ENCODE measurements around the gene ARL14EP. TPM values are rescaled to one million over a fixed set of nuclear protein-coding genes. Genes with fewer than 3 reads are reported as not detected.

Gene ARL14EP
- polyA plus RNA-seq, 1 donor from 2014 or later = 90.5 TPM

GRCh38 chr11:30346068-30346688 is 23.3 kb downstream of the ARL14EP start:
- H3K27ac Mint-ChIP-seq = peak overlapping the region in 2 of 3 donors; percentile 89 to 96
- H3K4me3 Mint-ChIP-seq = no peak overlapping the region
- H3K36me3 Mint-ChIP-seq = no peaks in the 10 kb centered on the region
- H3K27me3 Mint-ChIP-seq = no peaks in the 10 kb centered on the region
- H3K4me1 Mint-ChIP-seq = peaks cover 26 to 36% (median 30%) of the 10 kb centered on the region in 3 donors
- H3K9me3 Mint-ChIP-seq = peaks cover 0 to 7% (median 0%) of the 10 kb centered on the region in 3 donors

- Mint-ChIP-seq H3K36me3 (no peaks in the 10 kb centered on the region), H3K4me3 (no peak overlapping the region)
Observed at GRCh38 chr11:30348035-30348434, 25.1 kb downstream of the ARL14EP start.

GRCh38 chr11:30349885-30350284 is 27.0 kb downstream of the ARL14EP start:
- Mint-ChIP-seq H3K4me3 (no peak overlapping the region), H3K9me3 (no peaks in the 10 kb centered on the region), H3K4me1 (peaks cover 9 to 10% (median 9%) of the 10 kb centered on the region in 3 donors), H3K27ac (no peak overlapping the region), H3K36me3 (no peaks in the 10 kb centered on the region), H3K27me3 (peaks cover 6% of the 10 kb centered on the region)

More at GRCh38 chr11:30348035-30348434, 25.1 kb downstream of the ARL14EP start:
- Mint-ChIP-seq H3K9me3 (peaks cover 0 to under 1% (median 0%) of the 10 kb centered on the region in 3 donors), H3K27me3 (peaks cover 6% of the 10 kb centered on the region), H3K27ac (no peak overlapping the region), H3K4me1 (peaks cover 19 to 23% (median 22%) of the 10 kb centered on the region in 3 donors)

- peaks cover 1% of the 10 kb centered on the region for H3K36me3 Mint-ChIP-seq
- peaks cover 5 to 9% (median 9%) of the 10 kb centered on the region in 3 donors for H3K4me1 Mint-ChIP-seq
- no peaks in the 10 kb centered on the region for H3K9me3 Mint-ChIP-seq
Observed at GRCh38 chr11:30350384-30350783, 27.5 kb downstream of the ARL14EP start.

GRCh38 chr11:30351061-30351460 is 28.2 kb downstream of the ARL14EP start:
- H3K27ac Mint-ChIP-seq = no peak overlapping the region
- peaks cover 2 to 5% (median 3%) of the 10 kb centered on the region in 3 donors for H3K4me1 Mint-ChIP-seq
- no peak overlapping the region for H3K4me3 Mint-ChIP-seq
- peaks cover 6% of the 10 kb centered on the region for H3K27me3 Mint-ChIP-seq
- H3K9me3 Mint-ChIP-seq = no peaks in the 10 kb centered on the region
- H3K36me3 Mint-ChIP-seq = peaks cover 1% of the 10 kb centered on the region

More at GRCh38 chr11:30350384-30350783, 27.5 kb downstream of the ARL14EP start:
- peaks cover 6% of the 10 kb centered on the region for H3K27me3 Mint-ChIP-seq
- no peak overlapping the region for H3K4me3 Mint-ChIP-seq
- H3K27ac Mint-ChIP-seq = no peak overlapping the region

GRCh38 chr11:30356391-30356790 is 33.5 kb downstream of the ARL14EP start:
- Mint-ChIP-seq H3K4me1 (no peaks in the 10 kb centered on the region), H3K27ac (no peak overlapping the region), H3K9me3 (peaks cover 0 to 3% (median 0%) of the 10 kb centered on the region in 3 donors), H3K4me3 (no peak overlapping the region), H3K27me3 (peaks cover 8% of the 10 kb centered on the region), H3K36me3 (peaks cover 1% of the 10 kb centered on the region)

GRCh38 chr11:30357872-30358271 is 35.0 kb downstream of the ARL14EP start:
- H3K4me3 Mint-ChIP-seq = no peak overlapping the region
- H3K4me1 Mint-ChIP-seq = no peaks in the 10 kb centered on the region
- H3K27ac Mint-ChIP-seq = no peak overlapping the region
- H3K36me3 Mint-ChIP-seq = peaks cover 1% of the 10 kb centered on the region
- peaks cover 0 to 3% (median 0%) of the 10 kb centered on the region in 3 donors for H3K9me3 Mint-ChIP-seq
- H3K27me3 Mint-ChIP-seq = peaks cover 3% of the 10 kb centered on the region

- Mint-ChIP-seq H3K36me3 (peaks cover 1% of the 10 kb centered on the region), H3K4me3 (peak overlapping the region in 1 of 4 donors; percentile 47), H3K27ac (no peak overlapping the region), H3K27me3 (peaks cover 2% of the 10 kb centered on the region), H3K4me1 (no peaks in the 10 kb centered on the region), H3K9me3 (peaks cover 0 to 3% (median 0%) of the 10 kb centered on the region in 3 donors)
Observed at GRCh38 chr11:30358536-30358935, 35.6 kb downstream of the ARL14EP start.

GRCh38 chr11:30360741-30361140 is 37.8 kb downstream of the ARL14EP start:
- no peak overlapping the region for H3K27ac Mint-ChIP-seq
- H3K4me3 Mint-ChIP-seq = no peak overlapping the region
- H3K36me3 Mint-ChIP-seq = no peaks in the 10 kb centered on the region
- peaks cover 0 to 3% (median 0%) of the 10 kb centered on the region in 3 donors for H3K9me3 Mint-ChIP-seq
- H3K4me1 Mint-ChIP-seq = no peaks in the 10 kb centered on the region
- H3K27me3 Mint-ChIP-seq = peaks cover 2% of the 10 kb centered on the region

- Mint-ChIP-seq H3K4me1 (peaks cover 0 to 2% (median 0%) of the 10 kb centered on the region in 3 donors), H3K4me3 (no peak overlapping the region), H3K27me3 (peaks cover 1% of the 10 kb centered on the region), H3K9me3 (peaks cover 0 to 2% (median 0%) of the 10 kb centered on the region in 3 donors), H3K27ac (no peak overlapping the region), H3K36me3 (no peaks in the 10 kb centered on the region)
Observed at GRCh38 chr11:30364139-30364836, 41.4 kb downstream of the ARL14EP start.

GRCh38 chr11:30364837-30365482 is 42.1 kb downstream of the ARL14EP start:
- H3K27me3 Mint-ChIP-seq = peaks cover 1% of the 10 kb centered on the region
- no peak overlapping the region for H3K4me3 Mint-ChIP-seq
- H3K27ac Mint-ChIP-seq = no peak overlapping the region
- H3K9me3 Mint-ChIP-seq = peaks cover 0 to 6% (median 0%) of the 10 kb centered on the region in 3 donors
- no peaks in the 10 kb centered on the region for H3K36me3 Mint-ChIP-seq
- peaks cover 0 to 2% (median 0%) of the 10 kb centered on the region in 3 donors for H3K4me1 Mint-ChIP-seq

- peaks cover 0 to 2% (median 0%) of the 10 kb centered on the region in 3 donors for H3K4me1 Mint-ChIP-seq
- no peak overlapping the region for H3K4me3 Mint-ChIP-seq
- H3K27me3 Mint-ChIP-seq = peaks cover 1% of the 10 kb centered on the region
- H3K9me3 Mint-ChIP-seq = peaks cover 0 to 9% (median 0%) of the 10 kb centered on the region in 3 donors
- H3K36me3 Mint-ChIP-seq = no peaks in the 10 kb centered on the region
- H3K27ac Mint-ChIP-seq = no peak overlapping the region
Observed at GRCh38 chr11:30365793-30366517, 43.1 kb downstream of the ARL14EP start.

- Mint-ChIP-seq H3K4me1 (peaks cover 0 to 2% (median 0%) of the 10 kb centered on the region in 3 donors), H3K9me3 (peaks cover 0 to 9% (median 2%) of the 10 kb centered on the region in 3 donors), H3K27me3 (peaks cover 1% of the 10 kb centered on the region), H3K4me3 (no peak overlapping the region), H3K36me3 (no peaks in the 10 kb centered on the region), H3K27ac (no peak overlapping the region)
Observed at GRCh38 chr11:30368394-30368793, 45.5 kb downstream of the ARL14EP start.

GRCh38 chr11:30370164-30370563 is 47.3 kb downstream of the ARL14EP start:
- H3K27ac Mint-ChIP-seq = no peak overlapping the region
- H3K36me3 Mint-ChIP-seq = no peaks in the 10 kb centered on the region
- peaks cover 0 to 2% (median 0%) of the 10 kb centered on the region in 3 donors for H3K4me1 Mint-ChIP-seq
- H3K27me3 Mint-ChIP-seq = peaks cover 3% of the 10 kb centered on the region
- H3K4me3 Mint-ChIP-seq = no peak overlapping the region
- H3K9me3 Mint-ChIP-seq = peaks cover 0 to 9% (median 2%) of the 10 kb centered on the region in 3 donors
